Neural cell (in vitro differentiated cells): ENCODE results near the gene KLRD1. TPM values are rescaled to one million over a fixed set of nuclear protein-coding genes. Genes with fewer than 3 reads are reported as not detected.

Experiments
- H2AFZ ChIP-seq: fragments of 200-600, 300-800 bp; sonication (generic), shearing (Covaris generic); 2 replicates; pipeline ENCODE4 v1.6.0; 2014; ENCODE audit warnings: low read depth, mild to moderate bottlenecking, antibody characterized with exemption, low read length, moderate library complexity
- H3F3A ChIP-seq: fragments of 200-600 bp; shearing (Covaris generic); 2 replicates; pipeline ENCODE4 v1.6.1; 2016; ENCODE audit warnings: mild to moderate bottlenecking, moderate library complexity, mixed read lengths, antibody characterized with exemption, low read length; ENCODE audit not compliant: insufficient read depth, poor library complexity, severe bottlenecking
- H3K27ac ChIP-seq: fragments of 200-600, 300-800 bp; sonication (generic), shearing (Covaris generic); 2 replicates; pipeline ENCODE4 v1.5.1; 2014; ENCODE audit warnings: mild to moderate bottlenecking, low read length, moderate library complexity
- H3K27me3 ChIP-seq: fragments of 300-800, 200-600 bp; sonication (generic), shearing (Covaris generic); 2 replicates; pipeline ENCODE4 v1.6.0; 2014; ENCODE audit warnings: mild to moderate bottlenecking, low read depth, low read length, moderate library complexity; ENCODE audit not compliant: insufficient read depth
- H3K36me3 ChIP-seq: fragments of 300-800, 200-600 bp; sonication (generic), shearing (Covaris generic); 2 replicates; pipeline ENCODE4 v1.5.1; 2014; ENCODE audit warnings: mild to moderate bottlenecking, antibody characterized with exemption, low read length, moderate library complexity; ENCODE audit not compliant: insufficient read depth
- H3K4me2 ChIP-seq: fragments of 300-800, 200-600 bp; sonication (generic), shearing (Covaris generic); 2 replicates; pipeline ENCODE4 v1.6.0; 2014; ENCODE audit warnings: mild to moderate bottlenecking, low read length
- H3K4me3 ChIP-seq: fragments of 300-800, 200-600 bp; sonication (generic), shearing (Covaris generic); 2 replicates; pipeline ENCODE4 v1.5.1; 2014; ENCODE audit warnings: mild to moderate bottlenecking, low read length, moderate library complexity
- H3K79me2 ChIP-seq: fragments of 200-600 bp; shearing (Covaris generic); replicated peaks from 2 replicates; pipeline ENCODE4 v1.6.0; 2014; ENCODE audit warnings: mild to moderate bottlenecking, low read length, moderate library complexity; ENCODE audit not compliant: insufficient read depth
- H3K9ac ChIP-seq: fragments of 300-800, 200-600 bp; sonication (generic), shearing (Covaris generic); 2 replicates; pipeline ENCODE4 v1.6.1; 2016; ENCODE audit warnings: mild to moderate bottlenecking, low read length, mixed read lengths
- H3K9me2 ChIP-seq: fragments of 200-600 bp; shearing (Covaris generic); 2 replicates; pipeline ENCODE4 v1.6.1; 2016; ENCODE audit warnings: mild to moderate bottlenecking, low read length, mixed read lengths; ENCODE audit not compliant: insufficient read depth
- H3K9me3 ChIP-seq: fragments of 200-600, 300-800 bp; sonication (generic), shearing (Covaris generic); 2 replicates; pipeline ENCODE4 v1.6.1; 2016; ENCODE audit warnings: mild to moderate bottlenecking, mixed run types, low read length, moderate library complexity, mixed read lengths
- H4K20me1 ChIP-seq: fragments of 200-600 bp; shearing (Covaris generic); 2 replicates; pipeline ENCODE4 v1.6.1; 2016; ENCODE audit warnings: mild to moderate bottlenecking, mixed run types; ENCODE audit not compliant: insufficient read depth
- CTCF ChIP-seq: fragments of 450-650 bp; IDR thresholded peaks from 2 replicates; pipeline ENCODE4 v1.5.1; 2014; ENCODE audit warnings: antibody characterized with exemption, mild to moderate bottlenecking, moderate library complexity; ENCODE audit not compliant: poor library complexity, severe bottlenecking
- EP300 ChIP-seq: fragments of 450-650 bp; conservative IDR thresholded peaks from 2 replicates; pipeline ENCODE4 v1.6.1; 2014; ENCODE audit warnings: antibody characterized with exemption, mild to moderate bottlenecking, moderate library complexity; ENCODE audit not compliant: poor library complexity, severe bottlenecking
- EZH2 ChIP-seq: fragments of 200-600, 300-800 bp; shearing (Covaris generic), sonication (generic); IDR thresholded peaks from 2 replicates; pipeline ENCODE4 v1.6.1; 2014; ENCODE audit warnings: antibody characterized with exemption, low read length, borderline replicate concordance, mild to moderate bottlenecking; ENCODE audit not compliant: insufficient read depth, poor library complexity, severe bottlenecking
- MXI1 ChIP-seq: fragments of 450-650 bp; conservative IDR thresholded peaks from 2 replicates; pipeline ENCODE4 v1.6.1; 2014; ENCODE audit warnings: antibody characterized with exemption, mild to moderate bottlenecking; ENCODE audit not compliant: poor library complexity, severe bottlenecking
- POLR2AphosphoS5 ChIP-seq: IDR thresholded peaks from 2 replicates; pipeline ENCODE4 v1.6.1; 2012
- RAD21 ChIP-seq: fragments of 450-650 bp; conservative IDR thresholded peaks from 2 replicates; pipeline ENCODE4 v1.6.1; 2014; ENCODE audit warnings: antibody characterized with exemption, mild to moderate bottlenecking, moderate library complexity
- REST ChIP-seq: IDR thresholded peaks from 2 replicates; pipeline ENCODE4 v1.6.1; 2012; ENCODE audit warnings: borderline replicate concordance
- SMC3 ChIP-seq: fragments of 450-650 bp; conservative IDR thresholded peaks from 2 replicates; pipeline ENCODE4 v1.6.1; 2014; ENCODE audit warnings: antibody characterized with exemption, mild to moderate bottlenecking, moderate library complexity; ENCODE audit not compliant: poor library complexity
- TAF1 ChIP-seq: IDR thresholded peaks from 2 replicates; pipeline ENCODE4 v1.6.1; 2012; ENCODE audit warnings: low read depth
- polyA plus RNA-seq: library from polyadenylated mRNA; depleted of rRNA; stranded (reverse); fragments of >200 nt; gene quantifications from 2 replicates; pipeline ENCODE4 v1.2.3, GENCODE V29; 2014

KLRD1 gene
- polyA plus RNA-seq, 1 donor from 2014 or later, result 0.52 TPM

GRCh38 chr12:10289005-10289754 is 18.5 kb upstream of the KLRD1 start:
- Histone ChIP-seq H4K20me1 (no peaks in the 10 kb centered on the region), H3K9me2 (no peaks in the 10 kb centered on the region), H3K79me2 (no peaks in the 10 kb centered on the region), H3F3A (no peaks in the 10 kb centered on the region), H3K4me3 (no peak overlapping the region), H3K27me3 (no peaks in the 10 kb centered on the region), H3K27ac (no peak overlapping the region), H3K9ac (no peak overlapping the region), H3K4me2 (no peak overlapping the region), H3K9me3 (no peaks in the 10 kb centered on the region), H3K36me3 (no peaks in the 10 kb centered on the region), H2AFZ (no peak overlapping the region)
- TF ChIP-seq TAF1, result no peak
- no peak for TF ChIP-seq MXI1
- TF ChIP-seq EZH2, result no peak
- no peak for TF ChIP-seq POLR2AphosphoS5
- TF ChIP-seq SMC3, result no peak
- TF ChIP-seq REST, result no peak

GRCh38 chr12:10291030-10291429 is 16.6 kb upstream of the KLRD1 start:
- Histone ChIP-seq H3K36me3 (no peaks in the 10 kb centered on the region), H3K9me3 (no peaks in the 10 kb centered on the region), H3K27me3 (no peaks in the 10 kb centered on the region), H3K27ac (no peak overlapping the region), H3K79me2 (no peaks in the 10 kb centered on the region), H3K4me3 (no peak overlapping the region), H2AFZ (no peak overlapping the region), H3K4me2 (no peak overlapping the region), H4K20me1 (no peaks in the 10 kb centered on the region), H3K9me2 (no peaks in the 10 kb centered on the region), H3F3A (no peaks in the 10 kb centered on the region), H3K9ac (no peak overlapping the region)
- TF ChIP-seq EP300 (no peak), RAD21 (no peak), MXI1 (no peak), POLR2AphosphoS5 (no peak), CTCF (no peak), TAF1 (no peak), REST (no peak), EZH2 (no peak), SMC3 (no peak)
